GM21576 (cell line): ENCODE data around the gene GPR31.
"Not testable (repeated sequence)": the region's sequence is repeated elsewhere in the genome, so short reads cannot be mapped to it uniquely, and the experiment has no call there.

Experiments used
- ATAC-seq: cut with Tn5 transposase; IDR thresholded peaks from one replicate; pipeline ENCODE4 v1.9.1; 2021; ENCODE audit warnings: mild to moderate bottlenecking, moderate library complexity; ENCODE audit not compliant: unreplicated experiment

The GPR31 gene

GRCh38 chr6:167157863-167158262 lies at the start of gene GPR31:
GPR31 (minus strand) TSS chr6:167157980; CDS start chr6:167157831, 149 bp downstream.
- ATAC-seq = no peak

GRCh38 chr6:167207527-167207926 lies 49.7 kb upstream of the GPR31 start:
- no peak for ATAC-seq

GRCh38 chr6:167205316-167205715 lies 47.5 kb upstream of the GPR31 start:
- ATAC-seq = not testable (repeated sequence)

- ATAC-seq = not testable (repeated sequence)
These were observed 46.2 kb upstream of the GPR31 start for GRCh38 chr6:167204059-167204348.

GRCh38 chr6:167203261-167204058 lies 45.7 kb upstream of the GPR31 start:
- ATAC-seq = not testable (repeated sequence)

GRCh38 chr6:167202613-167203012 lies 44.8 kb upstream of the GPR31 start:
- not testable (repeated sequence) for ATAC-seq

GRCh38 chr6:167200806-167201205 lies 43.0 kb upstream of the GPR31 start:
- no peak for ATAC-seq

GRCh38 chr6:167195941-167196610 lies 38.3 kb upstream of the GPR31 start:
- ATAC-seq = not testable (repeated sequence)

- not testable (repeated sequence) for ATAC-seq
These were observed 35.8 kb upstream of the GPR31 start for GRCh38 chr6:167193515-167194125.

GRCh38 chr6:167191043-167191583 lies 33.3 kb upstream of the GPR31 start:
- ATAC-seq = not testable (repeated sequence)

GRCh38 chr6:167187275-167187674 lies 29.5 kb upstream of the GPR31 start:
- ATAC-seq = not testable (repeated sequence)

- ATAC-seq = not testable (repeated sequence)
These were observed 27.3 kb upstream of the GPR31 start for GRCh38 chr6:167185101-167185500.

GRCh38 chr6:167182913-167183314 lies 25.1 kb upstream of the GPR31 start:
- not testable (repeated sequence) for ATAC-seq

- not testable (repeated sequence) for ATAC-seq
These were observed 23.6 kb upstream of the GPR31 start for GRCh38 chr6:167181351-167181750.

GRCh38 chr6:167180086-167180485 lies 22.3 kb upstream of the GPR31 start:
- ATAC-seq = not testable (repeated sequence)

- not testable (repeated sequence) for ATAC-seq
These were observed 21.3 kb upstream of the GPR31 start for GRCh38 chr6:167178896-167179655.

GRCh38 chr6:167177271-167177670 lies 19.5 kb upstream of the GPR31 start:
- ATAC-seq = not testable (repeated sequence)

GRCh38 chr6:167172011-167172410 lies 14.2 kb upstream of the GPR31 start:
- not testable (repeated sequence) for ATAC-seq

GRCh38 chr6:167171300-167171699 lies 13.5 kb upstream of the GPR31 start:
- ATAC-seq = not testable (repeated sequence)

- ATAC-seq = not testable (repeated sequence)
These were observed 12.1 kb upstream of the GPR31 start for GRCh38 chr6:167169867-167170266.

- ATAC-seq = not testable (repeated sequence)
These were observed 10.5 kb upstream of the GPR31 start for GRCh38 chr6:167168296-167168695.
